NCI-H128 (cell line): ENCODE results near the gene RAB11FIP4.
A peak's percentile ranks its signal among the peaks of the same experiment; 100 is the strongest.

Experiments used
- DNase-seq: peaks from one replicate; lab custom pipeline; 2025; ENCODE audit not compliant: unreplicated experiment; lab: John Stamatoyannopoulos, UW

RAB11FIP4 gene

DNA sequence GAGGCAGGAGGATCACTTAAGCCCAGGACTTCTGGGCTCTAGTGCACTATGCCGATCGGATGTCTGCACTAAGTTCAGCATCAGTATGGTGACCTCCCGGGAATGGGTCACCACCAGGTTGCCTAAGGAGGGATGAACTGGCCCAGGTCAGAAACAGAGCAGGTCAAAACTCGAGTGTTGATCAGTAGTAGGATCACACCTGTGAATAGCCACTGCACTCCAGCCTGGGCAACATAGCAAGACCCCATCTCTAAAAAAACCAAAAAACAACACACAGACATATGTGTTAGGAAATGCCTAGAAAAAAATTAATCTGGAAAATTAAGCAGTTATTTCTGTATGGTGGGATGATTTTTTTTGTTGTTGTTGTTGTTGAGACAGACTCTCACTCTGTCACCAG lies 127.0 kb downstream of the RAB11FIP4 start:
- no peak for DNase-seq

GRCh38 chr17:31521632-31522283 lies 130.3 kb downstream of the RAB11FIP4 start:
- no peak for DNase-seq

DNA sequence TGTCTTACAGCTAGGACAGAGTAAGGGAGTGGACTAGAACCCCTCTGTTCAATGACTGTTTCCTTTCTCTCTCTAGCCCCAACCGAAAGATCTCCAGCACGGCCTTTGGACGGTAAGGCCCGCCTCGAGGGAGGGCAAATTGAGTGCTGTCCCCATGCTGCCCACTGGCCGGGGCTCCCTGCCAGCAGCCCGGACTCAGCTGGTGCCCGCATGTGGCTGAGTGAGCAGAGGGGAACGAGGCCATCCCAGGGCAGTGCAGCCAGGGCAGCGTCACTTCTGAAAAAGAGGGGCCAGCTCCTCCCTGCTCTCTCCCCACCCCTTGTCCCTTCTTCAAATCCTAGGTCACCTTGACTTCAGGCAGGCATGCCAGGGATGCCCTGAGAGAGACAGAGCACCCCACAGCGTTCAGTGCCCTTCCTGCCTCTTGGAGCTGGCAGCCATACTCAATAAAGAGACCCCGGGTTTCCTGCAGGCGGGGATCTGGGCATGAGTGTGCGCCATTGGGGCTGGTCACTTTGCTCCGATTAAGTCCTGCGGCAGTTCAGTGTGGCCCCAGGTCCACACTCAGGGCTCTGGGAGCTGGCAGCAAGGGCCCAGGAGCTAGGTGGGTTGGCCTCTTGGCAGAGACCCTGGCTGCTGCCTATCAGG lies 130.9 kb downstream of the RAB11FIP4 start:
- DNase-seq: no peak

- no peak for DNase-seq
Observed at GRCh38 chr17:31522987-31523495, 131.6 kb downstream of the RAB11FIP4 start.

- DNase-seq: no peak
Observed at GRCh38 chr17:31523862-31524730, 132.6 kb downstream of the RAB11FIP4 start.

DNA sequence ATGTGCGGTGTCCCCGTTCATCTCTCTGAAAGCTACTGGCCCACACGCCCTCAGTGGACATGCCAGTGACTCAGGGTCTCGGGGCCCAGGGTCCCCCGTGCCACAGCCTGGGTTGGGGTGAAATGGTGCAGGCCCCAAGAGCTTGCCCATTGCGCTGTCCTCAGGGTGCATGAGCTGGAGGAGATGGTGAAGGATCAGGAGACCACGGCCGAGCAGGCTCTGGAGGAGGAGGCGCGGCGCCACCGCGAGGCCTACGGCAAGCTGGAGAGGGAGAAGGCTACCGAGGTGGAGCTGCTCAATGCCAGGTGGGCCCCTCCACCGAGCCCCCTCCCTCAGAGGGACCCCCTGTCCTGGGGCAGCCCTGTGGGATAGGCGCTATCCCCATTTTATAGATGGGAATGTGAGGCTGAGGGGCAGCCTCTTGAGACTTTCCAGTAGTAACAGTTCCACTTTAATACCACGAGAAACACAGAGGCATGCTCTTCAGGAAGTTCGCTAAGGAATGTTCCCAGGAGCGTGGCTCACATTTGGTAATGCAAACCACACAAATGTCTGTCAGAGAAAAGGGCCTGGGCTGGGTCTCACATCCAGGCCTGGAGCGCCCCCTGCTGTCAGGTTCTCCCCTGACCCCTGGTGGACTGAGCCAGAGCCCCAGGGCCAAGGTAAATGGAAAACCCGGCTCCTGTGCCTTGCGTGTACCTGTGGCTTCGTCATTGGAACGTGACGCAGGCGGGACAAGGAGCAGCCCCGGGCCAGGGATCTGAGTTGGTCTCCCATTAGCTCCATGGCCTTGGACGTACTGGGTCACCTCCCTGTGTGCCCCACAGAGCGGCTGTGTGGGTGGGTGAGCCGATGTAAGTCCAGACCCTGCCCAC lies 133.7 kb downstream of the RAB11FIP4 start:
- peak; percentile 10 for DNase-seq

- DNase-seq: no peak
Observed at GRCh38 chr17:31525801-31526549, 134.5 kb downstream of the RAB11FIP4 start.

DNA sequence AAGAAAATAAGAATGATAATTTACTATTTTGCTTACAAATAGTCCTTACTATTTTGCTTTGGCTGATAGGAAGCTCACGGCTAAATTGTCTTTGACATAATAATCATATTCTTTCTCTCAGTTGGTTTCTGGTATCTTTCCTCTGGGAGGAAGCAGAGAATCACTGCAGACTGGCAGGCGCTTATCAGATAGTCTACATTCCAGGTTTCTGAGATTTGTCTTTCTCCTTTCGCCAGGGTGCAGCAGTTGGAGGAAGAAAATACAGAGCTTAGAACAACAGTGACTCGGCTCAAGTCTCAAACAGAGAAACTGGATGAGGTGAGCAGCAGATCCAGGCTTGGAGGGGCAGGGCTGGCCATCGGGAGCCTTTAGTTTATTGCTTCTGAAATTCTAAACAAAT lies 136.1 kb downstream of the RAB11FIP4 start:
- no peak for DNase-seq

DNA sequence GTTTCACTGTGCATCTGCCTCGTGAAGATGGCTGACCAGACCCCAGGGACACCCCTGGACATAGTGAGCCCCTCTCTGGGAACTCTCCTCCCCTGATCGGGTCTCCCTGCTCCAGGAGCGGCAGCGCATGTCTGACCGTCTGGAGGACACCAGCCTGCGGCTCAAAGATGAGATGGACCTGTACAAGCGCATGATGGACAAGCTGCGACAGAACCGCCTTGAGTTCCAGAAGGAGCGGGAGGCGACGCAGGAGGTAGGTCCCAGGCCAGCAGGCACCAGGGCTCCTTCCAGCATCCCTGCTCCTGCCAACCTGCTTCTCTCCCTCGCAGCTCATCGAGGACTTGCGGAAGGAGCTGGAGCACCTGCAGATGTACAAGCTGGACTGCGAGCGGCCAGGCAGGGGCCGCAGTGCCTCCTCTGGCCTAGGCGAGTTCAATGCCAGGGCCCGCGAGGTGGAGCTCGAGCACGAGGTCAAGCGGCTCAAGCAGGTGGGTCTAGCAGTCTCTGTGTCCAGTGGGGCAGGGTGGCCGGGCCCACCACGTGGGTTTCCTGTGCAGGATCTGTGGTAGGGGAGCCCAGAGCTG lies 136.9 kb downstream of the RAB11FIP4 start:
- DNase-seq: no peak

DNA sequence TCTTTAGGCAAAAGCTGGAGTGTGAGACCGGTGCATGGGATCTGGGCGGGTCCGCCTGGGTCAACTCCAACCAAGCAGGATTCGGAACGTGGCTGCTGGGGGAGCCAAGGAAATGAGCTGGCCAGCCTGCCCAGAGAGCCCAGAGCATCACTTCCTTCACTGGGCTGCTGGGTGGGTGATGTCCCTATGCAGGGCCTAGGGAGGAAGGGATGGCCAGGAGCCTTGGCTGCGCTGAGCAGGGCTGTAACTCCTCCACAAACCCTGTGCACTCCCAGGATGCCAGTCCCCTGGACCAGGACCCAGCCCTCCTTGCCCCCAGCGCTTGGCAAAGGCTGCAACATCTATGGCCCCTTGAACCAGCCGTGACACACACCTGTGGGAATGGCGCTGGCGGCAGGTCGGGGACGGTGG lies 138.4 kb downstream of the RAB11FIP4 start:
- no peak for DNase-seq

GRCh38 chr17:31530391-31530985 lies 139.0 kb downstream of the RAB11FIP4 start:
- no peak for DNase-seq

DNA sequence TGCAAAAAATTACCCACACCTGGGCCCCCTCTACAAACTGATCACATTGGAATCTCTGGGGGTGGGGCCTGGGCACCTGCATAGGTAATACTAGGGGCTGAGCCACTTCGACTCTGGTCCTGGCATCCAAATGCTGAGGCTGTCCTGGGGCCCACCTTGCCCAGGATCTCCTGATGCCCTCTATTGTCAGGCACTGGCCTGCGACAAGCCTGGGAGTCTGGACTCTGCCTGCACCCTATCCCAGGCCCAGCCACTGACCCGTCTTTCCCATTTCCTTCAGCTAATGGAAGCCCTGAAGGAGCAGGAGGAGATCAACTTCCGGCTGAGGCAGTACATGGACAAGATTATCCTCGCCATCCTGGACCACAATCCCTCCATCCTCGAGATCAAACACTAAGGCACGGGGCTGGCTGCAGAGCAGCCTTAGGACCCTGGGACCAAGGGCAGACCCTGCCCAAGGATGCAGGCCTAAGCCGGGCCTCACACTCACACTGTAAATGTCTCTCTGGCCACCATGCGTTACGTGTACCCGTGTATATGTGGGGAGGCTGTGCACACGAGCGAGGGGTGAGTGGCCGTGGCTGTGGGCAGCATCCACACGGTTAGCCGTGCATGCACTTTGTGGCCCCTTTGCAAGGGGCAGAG lies 140.0 kb downstream of the RAB11FIP4 start:
- no peak for DNase-seq

DNA sequence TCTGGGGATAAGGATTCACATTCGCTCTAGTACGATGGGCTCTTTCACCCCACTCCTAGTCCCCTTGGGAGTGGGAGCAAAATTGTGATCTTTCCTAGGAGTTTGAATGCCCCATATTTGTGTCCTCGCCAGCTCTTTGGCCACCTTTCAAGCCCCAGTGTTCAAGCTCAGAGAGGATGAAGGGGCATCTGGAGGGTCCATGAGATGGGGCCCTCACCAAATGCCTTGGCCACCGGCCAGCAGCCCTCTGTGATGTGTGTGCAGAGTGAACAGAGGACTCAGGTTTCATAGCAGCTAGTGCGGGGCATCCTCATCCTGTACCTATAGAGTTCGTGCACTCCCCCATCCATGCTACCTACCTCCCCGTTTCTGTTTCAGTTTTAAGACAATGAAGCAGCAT lies 140.6 kb downstream of the RAB11FIP4 start:
- DNase-seq: no peak

DNA sequence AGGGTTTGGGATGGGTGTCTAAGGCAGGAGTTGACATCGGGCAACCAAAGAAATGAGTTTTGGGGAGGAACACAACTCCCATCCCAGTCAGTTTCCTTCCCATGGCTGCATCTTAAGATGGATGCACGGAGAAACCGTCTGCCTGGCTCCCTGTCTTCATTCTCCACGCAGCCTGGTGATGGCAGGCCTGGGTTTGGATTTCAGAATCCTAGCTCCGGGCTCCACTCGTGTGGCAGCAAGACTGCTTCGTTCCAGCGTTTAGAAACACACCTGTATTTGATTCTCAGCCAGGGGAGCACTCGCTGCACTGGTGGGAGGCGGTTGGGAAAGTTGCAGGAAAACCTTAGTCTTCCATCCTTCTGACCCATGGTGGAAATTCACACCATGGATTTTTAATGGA lies 141.1 kb downstream of the RAB11FIP4 start:
- DNase-seq: no peak

DNA sequence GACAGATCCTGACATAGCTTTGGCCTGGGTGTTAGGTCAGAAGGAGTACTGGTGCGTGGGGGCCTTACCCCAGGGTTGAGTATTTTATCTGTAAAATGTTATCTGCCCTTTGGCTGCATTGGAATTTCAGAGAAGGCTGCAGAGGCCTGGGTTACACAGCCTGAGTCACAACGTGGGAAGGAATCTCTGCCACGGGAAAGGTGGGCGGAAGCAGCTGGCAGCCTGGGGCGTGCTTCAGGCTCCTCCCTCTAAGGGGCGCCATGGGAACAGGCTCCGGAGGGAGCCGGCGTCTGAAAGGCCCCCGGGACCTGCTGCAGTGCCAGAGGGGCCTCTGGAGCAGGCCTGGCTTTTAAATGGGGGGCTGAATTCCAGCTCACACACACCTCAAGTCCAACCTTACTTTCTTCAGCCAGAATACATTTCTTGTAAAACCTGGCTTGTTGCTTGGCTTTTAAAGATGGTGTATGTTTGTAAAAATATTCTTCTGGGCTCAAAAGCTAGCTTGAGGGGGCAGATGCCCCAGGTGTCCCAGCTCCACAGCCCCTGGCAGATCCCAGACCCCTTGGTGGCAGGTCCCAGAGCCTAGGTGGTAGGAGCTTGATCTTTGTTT lies 142.2 kb downstream of the RAB11FIP4 start:
- no peak for DNase-seq

GRCh38 chr17:31534223-31534888 lies 142.9 kb downstream of the RAB11FIP4 start:
- no peak for DNase-seq

GRCh38 chr17:31535581-31535981 lies 144.1 kb downstream of the RAB11FIP4 start:
- no peak for DNase-seq

- DNase-seq: no peak
Observed at GRCh38 chr17:31536451-31536850, 145.0 kb downstream of the RAB11FIP4 start.
